ENCODE results near the gene PTTG1. TPM values are rescaled to one million over a fixed set of nuclear protein-coding genes. Genes with fewer than 3 reads are reported as not detected.
A peak's percentile ranks its signal among the peaks of the same experiment; 100 is the strongest.

Gene PTTG1
- total and polyA plus RNA-seq, 2 donors (not counting 1 experiment from before 2014, with no cell fraction given): 77.5 to 108 TPM

- no peaks in the 10 kb centered on the region for H4K20me1 ChIP-seq (ENCODE audit: control insufficient read depth, extremely low read depth, insufficient read depth, low read length)
- peaks cover 2% of the 10 kb centered on the region for H3K36me3 ChIP-seq (ENCODE audit: control insufficient read depth, insufficient read depth, low read length)
- no peak for DNase-seq (ENCODE audit: low read depth in 2 of 2)
- no peaks in the 10 kb centered on the region for H3K4me1 ChIP-seq (ENCODE audit: control insufficient read depth, extremely low read depth, insufficient read depth, low read length)
- no peak overlapping the region for H3K4me3 ChIP-seq (replicated peaks in 1 of 4; ENCODE audit: control extremely low read depth in 1 of 4, insufficient read depth in 1 of 4, low read depth in 3 of 4, low read length in 4 of 4)
- no peak overlapping the region for H3K4me2 ChIP-seq (ENCODE audit: extremely low read depth, insufficient read depth, low read length)
- H3K79me2 ChIP-seq (ENCODE audit: control insufficient read depth, insufficient read depth, low read length): no peaks in the 10 kb centered on the region
- H3K27me3 ChIP-seq (ENCODE audit: control insufficient read depth, insufficient read depth, low read length): peaks cover 3% of the 10 kb centered on the region
- no peaks in the 10 kb centered on the region for H3K9me3 ChIP-seq (ENCODE audit: control insufficient read depth, insufficient read depth, low read depth, low read length)
- H3K27ac ChIP-seq (ENCODE audit: insufficient read depth, low read length): no peak overlapping the region
- H2AFZ ChIP-seq (ENCODE audit: low read length): no peak overlapping the region
- no peak overlapping the region for H3K9ac ChIP-seq (ENCODE audit: insufficient read depth, low read length)
- TF ChIP-seq, protein P1, sequence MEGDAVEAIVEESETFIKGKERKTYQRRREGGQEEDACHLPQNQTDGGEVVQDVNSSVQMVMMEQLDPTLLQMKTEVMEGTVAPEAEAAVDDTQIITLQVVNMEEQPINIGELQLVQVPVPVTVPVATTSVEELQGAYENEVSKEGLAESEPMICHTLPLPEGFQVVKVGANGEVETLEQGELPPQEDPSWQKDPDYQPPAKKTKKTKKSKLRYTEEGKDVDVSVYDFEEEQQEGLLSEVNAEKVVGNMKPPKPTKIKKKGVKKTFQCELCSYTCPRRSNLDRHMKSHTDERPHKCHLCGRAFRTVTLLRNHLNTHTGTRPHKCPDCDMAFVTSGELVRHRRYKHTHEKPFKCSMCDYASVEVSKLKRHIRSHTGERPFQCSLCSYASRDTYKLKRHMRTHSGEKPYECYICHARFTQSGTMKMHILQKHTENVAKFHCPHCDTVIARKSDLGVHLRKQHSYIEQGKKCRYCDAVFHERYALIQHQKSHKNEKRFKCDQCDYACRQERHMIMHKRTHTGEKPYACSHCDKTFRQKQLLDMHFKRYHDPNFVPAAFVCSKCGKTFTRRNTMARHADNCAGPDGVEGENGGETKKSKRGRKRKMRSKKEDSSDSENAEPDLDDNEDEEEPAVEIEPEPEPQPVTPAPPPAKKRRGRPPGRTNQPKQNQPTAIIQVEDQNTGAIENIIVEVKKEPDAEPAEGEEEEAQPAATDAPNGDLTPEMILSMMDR (conservative IDR thresholded peaks at IDR 0.05 in 1 of 2, IDR thresholded peaks at IDR 0.05 in 1 of 2; ENCODE audit: low read depth in 1 of 2, low read length in 2 of 2): no peak
Measured at GRCh38 chr5:160432787-160433186, 11.1 kb downstream of the PTTG1 start.

- Histone ChIP-seq H3K36me3 (ENCODE audit: control insufficient read depth, insufficient read depth, low read length) (no peaks in the 10 kb centered on the region), H3K4me2 (ENCODE audit: extremely low read depth, insufficient read depth, low read length) (no peak overlapping the region), H3K4me1 (ENCODE audit: control insufficient read depth, extremely low read depth, insufficient read depth, low read length) (peaks cover 6% of the 10 kb centered on the region), H4K20me1 (ENCODE audit: control insufficient read depth, extremely low read depth, insufficient read depth, low read length) (no peaks in the 10 kb centered on the region), H3K4me3 (replicated peaks in 1 of 4; ENCODE audit: control extremely low read depth in 1 of 4, insufficient read depth in 1 of 4, low read depth in 3 of 4, low read length in 4 of 4) (no peak overlapping the region), H2AFZ (ENCODE audit: low read length) (no peak overlapping the region), H3K27me3 (ENCODE audit: control insufficient read depth, insufficient read depth, low read length) (peaks cover 3% of the 10 kb centered on the region), H3K9me3 (ENCODE audit: control insufficient read depth, insufficient read depth, low read depth, low read length) (no peaks in the 10 kb centered on the region), H3K9ac (ENCODE audit: insufficient read depth, low read length) (no peak overlapping the region), H3K79me2 (ENCODE audit: control insufficient read depth, insufficient read depth, low read length) (no peaks in the 10 kb centered on the region), H3K27ac (ENCODE audit: insufficient read depth, low read length) (no peak overlapping the region)
- no peak for TF ChIP-seq EZH2 (IDR thresholded peaks at IDR 0.05; ENCODE audit: low read length, missing control alignments)
- TF ChIP-seq, protein P1 (conservative IDR thresholded peaks at IDR 0.05 in 1 of 2, IDR thresholded peaks at IDR 0.05 in 1 of 2; ENCODE audit: low read depth in 1 of 2, low read length in 2 of 2): no peak
- peak in 1 of 2 donors; percentile 64 for DNase-seq (ENCODE audit: low read depth in 2 of 2)
Measured at GRCh38 chr5:160434022-160434531, 12.4 kb downstream of the PTTG1 start.

DNA sequence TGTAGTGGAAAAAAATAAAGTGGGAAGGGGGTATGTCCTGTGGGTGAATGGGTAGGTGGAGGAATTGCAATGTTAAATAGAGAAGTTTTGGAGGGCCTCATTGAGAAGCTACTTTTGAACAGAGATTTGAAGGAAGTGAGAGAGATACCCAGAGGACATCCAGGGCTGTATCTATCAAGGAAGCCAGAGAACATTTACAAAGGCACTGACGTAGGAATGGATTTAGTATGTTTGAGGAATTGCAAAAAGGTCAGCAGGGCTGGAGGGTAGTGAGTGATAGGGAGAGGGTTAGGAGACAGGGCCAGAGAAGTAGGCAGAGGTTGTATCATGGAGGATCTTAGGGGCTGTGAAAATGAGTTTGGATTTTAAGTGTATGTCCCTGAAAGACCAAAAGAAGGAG lies 13.9 kb downstream of the PTTG1 start:
- no peak for TF ChIP-seq EZH2 (IDR thresholded peaks at IDR 0.05; ENCODE audit: low read length, missing control alignments)
- TF ChIP-seq, protein P1 (conservative IDR thresholded peaks at IDR 0.05 in 1 of 2, IDR thresholded peaks at IDR 0.05 in 1 of 2; ENCODE audit: low read depth in 1 of 2, low read length in 2 of 2): no peak
- H3K4me3 ChIP-seq (replicated peaks in 1 of 4; ENCODE audit: control extremely low read depth in 1 of 4, insufficient read depth in 1 of 4, low read depth in 3 of 4, low read length in 4 of 4): no peak overlapping the region
- no peaks in the 10 kb centered on the region for H3K9me3 ChIP-seq (ENCODE audit: control insufficient read depth, insufficient read depth, low read depth, low read length)
- H3K79me2 ChIP-seq (ENCODE audit: control insufficient read depth, insufficient read depth, low read length): no peaks in the 10 kb centered on the region
- peaks cover 3% of the 10 kb centered on the region for H3K27me3 ChIP-seq (ENCODE audit: control insufficient read depth, insufficient read depth, low read length)
- H3K9ac ChIP-seq (ENCODE audit: insufficient read depth, low read length): no peak overlapping the region
- no peak overlapping the region for H3K27ac ChIP-seq (ENCODE audit: insufficient read depth, low read length)
- H3K4me1 ChIP-seq (ENCODE audit: control insufficient read depth, extremely low read depth, insufficient read depth, low read length): peaks cover 6% of the 10 kb centered on the region
- H3K4me2 ChIP-seq (ENCODE audit: extremely low read depth, insufficient read depth, low read length): no peak overlapping the region
- no peaks in the 10 kb centered on the region for H3K36me3 ChIP-seq (ENCODE audit: control insufficient read depth, insufficient read depth, low read length)
- no peak for DNase-seq (ENCODE audit: low read depth in 2 of 2)
- no peak overlapping the region for H2AFZ ChIP-seq (ENCODE audit: low read length)
- H4K20me1 ChIP-seq (ENCODE audit: control insufficient read depth, extremely low read depth, insufficient read depth, low read length): no peaks in the 10 kb centered on the region

All from fibroblast of lung (primary cell).